Mesenteric fat pad (tissue), 1 donor: ENCODE results near the gene UCK2. TPM values are rescaled to one million over a fixed set of nuclear protein-coding genes. Genes with fewer than 3 reads are reported as not detected.

Source experiments
- DNase-seq: peaks from one replicate; pipeline ENCODE4 v3.0.0-alpha.2; 2020; ENCODE audit warnings: low spot score
- total RNA-seq: library from RNA; stranded (reverse); fragmentation: NEBNext Ultra II Directional; extraction: Animal tissue kit (Norgen Biotek cat#: 25700); gene quantifications from one replicate; pipeline ENCODE4 v1.2.1, GENCODE V29; 2021
- donor health status: DM: yes; HTN: yes; CAD: no.

UCK2 gene
- total RNA-seq, 1 donor from 2014 or later: 25.6 TPM

DNA sequence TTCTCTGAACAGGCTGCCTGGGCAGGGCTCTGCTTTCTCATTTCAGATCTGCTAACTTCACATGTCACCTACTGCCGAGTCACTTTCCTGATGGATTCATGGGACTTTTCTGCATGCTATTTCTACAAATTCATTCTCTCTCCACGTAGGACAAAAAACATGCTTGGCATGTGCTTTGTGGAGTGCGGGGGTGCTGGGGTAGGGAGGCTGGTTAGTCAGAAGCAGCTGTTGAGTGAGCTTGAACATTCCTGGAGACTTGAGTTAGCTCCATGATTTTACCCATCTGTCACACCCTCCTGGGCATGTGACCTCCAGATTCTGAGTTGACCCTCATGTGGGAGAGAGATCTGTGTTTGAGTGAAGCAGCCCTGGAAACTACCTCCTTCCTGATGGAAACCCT, 71.4 kb downstream of the UCK2 start:
- DNase-seq: no peak

DNA sequence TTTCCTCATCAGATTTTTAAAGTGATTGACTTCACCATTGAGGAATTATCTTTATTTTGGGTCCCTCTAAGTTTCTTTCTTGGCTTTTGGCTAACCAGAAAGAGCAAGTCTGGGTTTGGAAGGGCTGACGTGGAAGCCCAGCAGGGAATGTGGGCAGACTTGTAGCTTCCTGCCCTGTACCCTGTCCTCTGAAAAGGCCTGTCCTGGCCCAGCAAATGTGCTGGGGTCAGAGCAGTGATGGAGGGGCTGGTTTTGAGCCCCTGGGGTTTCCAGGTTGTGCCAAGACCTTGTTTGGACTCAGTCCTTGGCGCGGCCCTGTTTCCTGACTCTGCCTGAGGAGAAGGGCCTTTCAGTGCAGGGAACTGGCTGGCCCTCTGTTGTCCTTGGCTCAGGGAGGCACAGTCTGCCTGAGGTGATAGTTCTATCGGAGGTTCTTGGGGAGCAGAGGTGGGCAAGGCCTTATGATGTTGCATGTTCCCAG, 72.1 kb downstream of the UCK2 start:
- no peak for DNase-seq

DNA sequence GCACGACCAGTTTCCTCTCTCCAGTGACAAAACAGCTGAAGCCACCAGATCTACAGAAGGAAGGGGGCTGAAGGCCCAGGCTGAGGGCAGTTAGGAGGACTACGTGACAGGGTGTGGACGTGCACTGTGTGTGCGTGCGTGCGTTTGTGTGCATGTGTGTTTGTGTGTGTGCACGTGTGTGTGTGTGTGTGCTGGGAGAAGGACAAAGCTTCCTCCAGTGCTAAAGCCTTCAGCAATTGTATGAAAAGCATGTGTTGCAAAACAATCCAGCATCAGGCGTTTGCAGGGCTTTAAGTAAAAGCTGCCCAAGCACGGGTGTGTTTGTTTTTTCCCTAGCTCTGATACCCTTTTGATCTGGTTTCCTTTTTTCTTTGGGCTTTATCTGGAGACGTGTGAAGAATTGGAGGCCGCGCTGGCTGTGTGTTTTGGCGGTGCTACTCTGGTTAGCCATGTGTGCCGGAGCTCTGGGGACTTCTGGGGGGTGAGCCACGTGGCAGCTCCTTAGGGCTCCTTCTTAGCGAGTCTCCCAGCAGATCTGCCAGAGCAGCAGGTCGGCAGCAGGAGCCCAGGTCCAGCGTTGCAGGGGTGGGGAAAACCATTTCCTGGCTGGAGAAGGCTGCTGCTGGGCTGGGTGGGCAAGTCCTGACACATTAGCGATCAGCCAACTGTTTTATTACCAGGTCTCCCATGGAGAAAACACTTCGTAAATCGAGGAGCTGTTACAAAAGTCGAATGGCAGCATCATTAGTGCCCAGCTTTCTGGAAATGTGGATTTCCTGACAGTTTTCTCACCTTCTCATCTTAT, 73.4 kb downstream of the UCK2 start:
- DNase-seq: no peak

DNA sequence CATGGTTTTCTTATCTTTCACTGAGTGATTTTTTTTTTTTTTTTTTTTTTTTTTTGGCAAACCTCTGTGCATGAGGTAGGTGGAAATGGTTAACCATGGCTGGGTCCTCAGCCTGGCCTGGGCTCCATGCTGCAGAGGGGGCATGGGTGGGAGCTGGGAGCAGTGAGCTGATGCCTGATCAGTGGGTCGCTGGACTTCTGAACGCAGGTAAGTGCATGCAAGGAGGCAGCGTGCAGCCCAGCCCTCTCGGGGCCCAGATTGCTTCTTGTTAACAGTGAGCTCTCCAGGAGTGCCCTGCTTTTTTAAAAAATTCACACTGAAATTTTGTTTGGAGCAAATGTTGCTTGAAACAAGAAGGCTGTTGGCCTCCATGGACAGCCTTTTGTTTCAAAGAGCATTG, 75.2 kb downstream of the UCK2 start:
- DNase-seq: no peak

DNA sequence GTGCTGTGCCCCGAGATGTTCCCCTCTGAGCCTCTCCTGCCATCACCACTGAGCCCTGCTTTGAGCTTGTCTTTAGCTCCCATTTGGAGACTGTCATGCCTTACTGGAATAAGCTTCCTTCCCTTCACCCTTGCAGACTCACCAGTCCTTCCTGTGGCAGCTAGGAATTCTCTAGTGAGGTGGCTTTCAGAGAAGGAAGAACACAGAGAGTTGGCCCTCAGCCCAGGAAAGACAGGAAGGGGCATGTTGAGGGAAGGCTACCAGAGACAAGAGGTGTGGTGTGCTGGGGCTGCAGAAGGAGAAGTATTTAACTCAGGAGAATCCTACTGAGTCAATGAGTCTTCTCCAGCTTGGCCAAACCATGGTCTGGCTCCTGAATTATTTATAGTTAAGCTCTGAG, 76.3 kb downstream of the UCK2 start:
- no peak for DNase-seq

DNA sequence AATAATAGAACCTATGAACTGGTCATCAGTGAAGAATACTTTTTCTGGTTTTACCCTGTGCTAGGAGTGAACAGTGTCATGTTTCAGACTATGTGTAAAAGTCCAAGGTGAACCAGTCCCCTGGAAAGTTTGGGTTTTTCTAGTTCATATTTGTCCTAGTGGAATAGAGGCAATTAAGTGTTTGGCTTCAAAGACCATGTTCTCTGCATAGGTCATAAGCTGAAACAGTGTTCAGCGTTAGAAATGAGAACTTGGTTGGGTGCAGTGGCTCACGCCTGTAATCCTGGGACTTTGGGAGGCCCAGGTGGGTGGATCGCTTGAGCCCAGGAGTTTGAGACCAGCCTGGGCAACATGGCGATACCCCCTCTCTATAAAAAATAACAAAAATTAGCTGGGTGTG, 77.5 kb downstream of the UCK2 start:
- no peak for DNase-seq

DNA sequence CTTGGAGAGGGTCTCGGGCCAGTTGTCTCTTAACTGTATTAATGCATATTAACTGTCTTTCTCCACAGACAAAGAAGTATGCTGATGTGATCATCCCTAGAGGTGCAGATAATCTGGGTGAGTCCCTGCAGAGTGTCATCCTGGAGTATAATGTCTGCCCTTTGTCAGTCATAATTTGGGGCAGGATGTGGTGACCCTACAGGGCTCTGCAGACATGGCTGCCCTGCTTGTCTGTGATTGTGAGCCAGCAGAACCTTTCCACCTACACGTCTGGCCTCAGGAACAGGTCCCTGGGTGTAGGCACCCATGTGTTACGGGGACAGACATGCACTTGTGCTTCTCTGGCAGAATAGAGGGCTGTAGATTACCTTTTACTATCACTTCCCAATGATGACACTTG, 78.4 kb downstream of the UCK2 start:
- DNase-seq: no peak

DNA sequence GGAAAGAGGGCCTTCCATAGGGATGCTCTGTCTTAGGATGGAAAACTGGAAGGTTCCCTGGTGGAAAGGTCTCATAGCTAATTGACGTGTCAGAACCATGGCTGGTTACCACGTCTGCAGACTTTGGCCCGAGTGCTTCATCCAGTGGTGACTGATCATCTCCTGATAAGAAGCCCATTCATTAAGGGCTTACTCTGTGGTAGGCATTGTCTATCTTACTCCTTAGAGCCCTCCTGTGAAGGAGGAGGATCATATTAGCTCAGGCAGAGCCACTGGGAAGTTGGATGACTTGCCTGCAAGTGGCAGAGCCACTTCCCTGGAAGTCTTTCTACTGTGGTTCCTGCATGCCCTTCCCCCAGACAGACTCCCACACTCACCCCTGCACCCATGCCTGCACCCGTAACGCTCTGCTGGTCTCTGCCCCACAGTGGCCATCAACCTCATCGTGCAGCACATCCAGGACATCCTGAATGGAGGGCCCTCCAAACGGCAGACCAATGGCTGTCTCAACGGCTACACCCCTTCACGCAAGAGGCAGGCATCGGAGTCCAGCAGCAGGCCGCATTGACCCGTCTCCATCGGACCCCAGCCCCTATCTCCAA, 79.9 kb downstream of the UCK2 start:
- peak; percentile 69 for DNase-seq

DNA sequence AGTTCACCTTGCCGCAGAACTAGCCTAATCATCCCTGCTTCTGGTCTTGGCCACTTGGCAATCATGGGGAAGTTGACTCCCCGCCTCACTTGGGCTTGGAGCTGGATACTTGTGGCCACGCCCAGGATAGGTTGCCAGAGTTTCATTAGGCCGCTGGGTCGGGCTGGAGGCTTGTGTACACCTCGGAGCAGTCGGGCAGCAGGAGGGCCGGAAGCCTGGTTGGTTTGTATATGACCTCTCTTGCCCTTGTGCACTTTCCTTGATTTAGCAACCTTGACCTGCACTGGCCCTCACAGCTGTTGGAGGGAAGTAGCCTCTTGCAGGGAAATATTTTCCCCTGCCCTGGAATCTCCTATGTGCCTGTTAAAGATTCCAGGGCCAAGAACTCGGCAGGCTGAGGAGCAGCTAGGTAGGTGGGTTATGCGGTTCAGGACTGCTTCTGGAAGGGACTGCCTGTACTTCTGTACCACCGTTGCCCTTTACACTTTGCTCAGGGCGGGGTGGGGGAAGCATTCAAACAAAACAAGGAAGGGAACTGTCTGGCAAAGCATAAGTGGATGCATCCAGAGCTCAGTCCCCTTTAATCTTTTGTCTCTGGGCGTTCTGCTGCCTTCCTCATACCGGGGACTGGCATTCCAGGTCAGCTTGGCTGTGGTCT, 83.5 kb downstream of the UCK2 start:
- peak; percentile 90 for DNase-seq

DNA sequence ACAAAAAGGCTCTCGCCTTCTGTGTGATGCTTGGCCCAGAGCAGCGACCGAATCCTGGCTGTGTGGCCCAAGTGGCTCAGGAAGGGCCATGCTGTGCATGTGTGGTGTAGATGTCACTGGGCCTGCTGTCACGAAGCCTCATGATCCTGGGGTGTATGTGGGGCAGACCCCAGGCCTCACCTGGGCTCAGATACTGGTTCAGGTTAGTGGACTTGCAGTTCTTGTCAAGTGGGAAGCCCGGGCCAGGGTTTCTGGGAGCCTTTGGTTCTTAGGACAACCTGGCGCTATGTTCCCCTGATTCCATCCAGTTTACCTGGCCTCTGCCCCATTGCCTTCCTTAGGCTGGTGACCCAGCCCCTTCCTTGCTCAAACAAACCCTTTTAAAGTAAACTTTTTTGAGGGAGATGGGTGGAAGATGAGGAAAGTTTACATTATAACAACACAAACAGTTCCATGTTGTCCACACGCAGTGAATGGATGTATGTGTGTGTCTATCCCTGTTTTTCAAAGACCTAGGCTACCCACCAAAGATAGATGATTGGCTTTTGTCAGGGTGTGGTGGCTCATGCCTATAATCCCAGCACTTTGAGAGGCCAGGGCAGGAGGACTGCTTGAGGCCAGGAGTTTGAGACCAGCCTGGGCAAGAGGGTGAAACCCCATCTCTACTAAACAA, 84.3 kb downstream of the UCK2 start:
- DNase-seq: peak; percentile 68

DNA sequence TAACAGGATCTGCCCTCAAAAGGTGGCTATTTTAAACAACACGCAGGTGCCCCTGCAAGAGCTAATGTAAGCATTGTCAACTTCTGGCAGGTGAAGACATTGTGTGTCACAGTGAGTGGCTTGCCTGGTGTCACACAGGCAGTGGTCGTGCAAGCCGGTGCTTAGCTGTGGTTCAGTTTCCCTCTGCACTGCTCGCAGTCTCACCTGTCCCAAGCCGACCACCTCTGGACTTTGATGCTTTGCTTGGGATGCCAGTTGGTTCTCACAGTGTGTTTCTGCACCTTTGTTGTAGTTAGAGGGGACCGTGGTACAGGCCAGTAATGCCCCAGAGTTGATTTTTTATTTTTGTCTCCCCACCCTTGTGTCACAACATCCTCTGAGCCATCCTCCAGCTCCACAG, 85.2 kb downstream of the UCK2 start:
- peak; percentile 69 for DNase-seq

DNA sequence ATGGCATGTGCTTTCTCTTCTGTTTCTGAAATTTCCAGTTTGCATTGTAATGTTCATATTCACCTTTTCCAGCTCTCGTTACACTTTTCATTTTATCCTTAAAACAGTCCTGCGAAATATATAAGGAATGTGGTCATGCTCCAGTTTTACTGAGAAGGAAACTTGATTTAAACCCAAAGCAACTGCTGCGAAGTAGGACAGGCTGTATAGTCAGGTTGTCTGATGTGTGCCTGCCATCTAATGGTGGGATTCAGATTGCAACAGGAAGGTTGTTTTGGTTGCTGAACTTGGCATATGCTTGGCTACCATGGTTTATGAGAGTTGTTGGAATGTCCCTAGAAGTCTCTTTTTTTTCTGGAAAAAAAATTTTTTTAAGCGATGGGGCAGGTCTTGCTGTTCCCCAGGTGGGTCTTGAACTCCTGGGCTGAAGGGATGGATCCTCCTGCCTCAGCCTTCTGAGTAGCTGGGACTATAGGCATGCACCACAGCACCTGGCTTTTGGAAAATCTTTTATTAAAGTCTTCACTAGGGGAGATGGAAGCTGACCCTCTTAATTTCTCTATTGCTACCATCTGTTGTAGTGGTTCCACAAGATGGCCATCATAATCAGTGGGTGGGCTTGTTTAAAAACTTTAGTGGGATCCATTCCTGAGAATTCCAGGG, 86.9 kb downstream of the UCK2 start:
- DNase-seq: peak; percentile 2

DNA sequence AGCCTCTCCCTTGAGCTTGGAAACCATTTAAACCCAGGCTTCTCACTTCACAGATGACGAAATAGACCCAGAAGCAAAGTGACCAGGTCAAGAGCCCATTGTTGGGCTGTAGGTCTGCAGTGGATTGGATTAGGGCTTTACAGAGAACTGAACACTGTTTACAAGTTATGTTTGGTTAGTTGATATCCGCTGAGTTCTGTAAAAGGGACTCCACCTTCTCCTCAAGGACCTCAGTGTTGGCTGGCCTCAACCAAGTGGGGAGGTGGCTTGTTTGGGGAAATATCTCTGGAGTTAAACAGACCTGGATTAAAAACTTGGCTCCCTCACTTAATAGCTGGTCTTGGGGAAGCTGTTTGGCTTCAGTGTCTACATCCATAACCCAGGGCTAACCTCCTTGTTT, 88.1 kb downstream of the UCK2 start:
- peak; percentile 12 for DNase-seq

DNA sequence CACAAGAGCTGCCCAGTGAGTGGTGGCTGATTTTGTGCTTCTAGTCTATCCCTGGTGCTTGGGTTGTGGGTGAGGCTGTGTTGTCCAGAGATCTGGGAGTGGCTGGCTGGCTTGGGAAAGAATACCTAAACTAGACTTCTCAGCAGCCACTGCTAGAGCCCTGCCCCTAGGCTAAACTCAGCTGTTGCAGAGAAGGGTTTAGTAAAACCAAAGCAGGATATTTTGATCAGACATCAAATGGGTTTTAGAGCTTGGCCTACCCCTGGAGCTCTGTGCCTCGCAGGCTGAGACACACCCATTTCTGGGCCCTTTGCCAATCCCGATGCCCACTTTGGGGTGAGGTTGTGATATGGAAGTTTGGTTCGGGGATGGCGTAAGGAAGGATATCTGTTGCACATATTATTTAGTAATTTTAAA, 88.5 kb downstream of the UCK2 start:
- DNase-seq: peak; percentile 85

DNA sequence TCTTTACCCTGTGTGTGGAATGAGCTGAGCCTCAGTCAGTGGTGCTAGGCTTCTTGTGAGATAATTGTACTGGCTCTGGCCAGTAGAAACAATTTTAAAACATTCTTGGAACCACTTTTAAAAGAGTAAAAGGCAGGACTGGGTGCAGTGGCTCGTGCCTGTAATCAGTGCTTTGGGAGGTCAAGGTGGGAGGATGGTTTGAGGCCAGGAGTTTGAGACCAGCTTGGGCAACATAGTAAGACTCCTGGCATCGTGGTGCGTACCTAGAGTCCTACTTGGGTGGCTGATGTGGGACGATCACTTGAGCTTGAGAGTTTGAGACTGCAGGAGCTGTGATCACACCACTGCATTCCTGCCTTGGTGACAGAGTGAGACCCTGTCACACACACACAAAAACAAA, 89.8 kb downstream of the UCK2 start:
- peak; percentile 64 for DNase-seq

DNA sequence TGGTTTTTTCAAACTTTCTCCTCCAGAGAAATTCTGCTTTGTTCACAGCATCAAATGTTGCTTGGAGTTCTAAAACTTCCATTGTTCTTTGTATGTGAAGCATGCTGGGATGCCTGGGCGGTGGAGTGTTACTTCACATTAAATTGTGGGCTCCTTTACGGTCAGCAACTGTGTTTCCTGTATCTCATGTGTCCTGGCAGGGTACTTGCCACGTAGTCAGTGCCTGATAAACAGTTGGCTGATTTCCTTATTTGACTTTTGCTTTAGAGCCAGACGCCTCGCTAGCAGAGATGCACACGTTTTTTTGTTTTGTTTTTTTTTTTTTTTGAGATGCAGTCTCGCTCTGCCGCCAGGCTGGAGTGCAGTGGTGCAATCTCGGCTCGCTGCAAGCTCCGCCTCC, 96.7 kb downstream of the UCK2 start:
- DNase-seq: peak; percentile 4

DNA sequence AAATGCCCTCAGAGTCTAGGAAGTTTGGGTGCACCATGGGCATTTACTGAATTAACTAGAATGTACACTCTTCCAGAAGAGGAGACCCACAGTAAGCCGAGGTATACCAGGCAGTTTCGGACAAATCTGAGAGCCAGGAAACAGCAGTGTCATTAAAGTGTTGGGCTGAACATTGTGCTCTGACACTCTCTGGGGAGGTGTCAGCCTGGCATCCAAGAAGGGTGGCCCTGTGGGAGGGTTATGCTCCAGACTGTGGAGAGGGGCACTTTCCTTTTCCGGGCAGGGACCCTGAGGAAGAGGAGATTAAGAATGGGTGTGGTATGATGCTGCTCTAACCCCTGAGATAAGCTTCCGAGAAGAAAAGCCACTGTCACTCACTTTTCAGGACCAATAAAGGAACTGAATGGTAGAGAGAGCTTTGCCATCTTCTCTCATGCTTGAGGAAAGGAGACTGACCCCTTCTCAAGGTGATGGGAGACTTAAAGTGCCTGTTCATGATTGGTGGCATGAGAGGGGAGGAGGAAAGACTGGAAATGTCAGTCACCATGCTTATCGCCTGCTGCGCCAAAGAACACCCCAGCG, 98.2 kb downstream of the UCK2 start:
- peak; percentile 3 for DNase-seq

DNA sequence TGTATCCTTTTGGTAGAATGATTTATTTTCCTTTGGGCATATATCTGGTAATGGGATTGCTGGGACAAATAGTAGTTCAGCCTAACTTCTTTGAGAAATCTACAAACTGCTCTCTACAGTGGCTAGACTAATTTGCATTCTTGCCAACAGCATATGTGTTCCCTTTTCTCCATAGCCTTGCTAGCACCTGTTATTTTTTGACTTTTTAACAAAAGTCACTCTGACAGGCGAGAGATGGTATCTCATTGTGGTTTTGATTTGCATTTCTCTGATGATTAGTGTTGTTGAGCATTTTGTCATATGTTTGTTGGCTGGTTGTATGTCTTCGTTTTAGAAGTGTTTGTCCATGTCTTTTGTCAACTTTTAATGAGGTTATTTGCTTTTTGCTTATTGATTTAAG, 99.8 kb downstream of the UCK2 start:
- no peak for DNase-seq

DNA sequence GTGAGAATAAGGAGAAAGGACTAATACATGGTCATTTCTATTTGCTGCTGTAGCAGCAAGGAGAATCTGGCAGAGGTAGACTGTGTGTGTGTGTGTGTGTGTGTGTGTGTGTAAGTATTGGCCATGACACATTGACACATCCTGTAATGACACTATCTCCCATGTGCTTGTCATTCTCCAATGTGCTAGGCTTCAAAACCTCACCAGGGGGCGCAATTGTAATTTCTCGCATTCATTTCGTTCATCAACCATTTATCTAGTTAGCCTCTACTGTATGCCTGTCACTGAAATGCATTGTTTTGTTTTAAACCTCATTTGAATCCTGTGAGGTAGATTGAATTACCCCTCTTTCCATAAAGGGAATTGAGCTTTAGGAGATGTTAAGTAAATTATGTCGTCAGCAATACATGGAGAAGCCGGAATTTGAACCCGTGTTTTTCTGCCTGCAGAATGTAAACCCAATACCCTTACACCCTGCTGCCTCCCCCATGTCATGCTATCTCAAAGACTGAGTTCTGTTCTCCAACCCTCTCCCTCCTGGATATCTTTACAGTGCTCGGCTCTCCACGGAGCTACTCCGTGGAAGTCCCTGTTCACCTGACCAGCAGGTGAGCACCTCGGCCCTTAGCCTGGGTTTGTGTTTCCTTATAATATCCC, 100.8 kb downstream of the UCK2 start:
- DNase-seq: peak; percentile 28

DNA sequence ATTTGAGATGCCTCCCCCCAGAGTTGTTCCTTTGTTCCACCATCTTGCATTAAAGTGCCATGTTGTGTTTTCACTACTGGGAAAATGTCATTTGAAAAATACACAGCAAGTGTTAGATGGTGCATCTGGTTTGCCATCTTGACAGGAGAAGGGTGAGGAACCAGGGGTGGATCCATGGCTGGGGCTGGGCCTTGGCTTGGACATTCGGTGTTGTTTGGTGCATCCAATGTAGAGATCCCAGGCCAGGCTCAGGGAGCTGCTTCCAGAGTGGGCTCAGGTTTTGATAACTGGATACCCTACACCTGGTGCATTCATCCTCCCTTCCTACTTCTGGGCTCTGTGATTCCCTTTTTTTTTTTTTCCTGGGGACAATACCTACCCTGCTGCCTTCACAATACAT, 103.5 kb downstream of the UCK2 start:
- DNase-seq: peak; percentile 72
